Measurements from ENCODE around the gene TMEM131L.

Gene TMEM131L

DNA sequence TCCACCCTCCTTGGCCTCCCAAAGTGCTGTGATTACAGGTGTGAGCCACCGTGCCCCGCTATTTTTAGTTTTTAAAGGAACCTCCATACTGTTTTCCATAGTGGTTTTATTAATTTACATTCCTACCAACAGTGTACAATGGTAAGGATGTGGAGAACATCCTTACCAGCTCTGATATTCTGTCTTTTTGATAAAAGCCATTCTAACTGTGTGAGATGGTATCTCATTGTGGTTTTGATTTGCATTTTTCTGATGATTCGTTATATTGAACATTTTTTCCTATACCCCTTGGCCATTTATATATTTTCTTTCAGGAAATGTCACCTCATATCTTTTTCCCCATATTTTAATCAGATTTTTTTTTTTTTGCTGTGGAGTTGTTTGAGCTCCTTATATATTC lies 203.7 kb downstream of the TMEM131L start:
- DNase-seq: no peak

DNA sequence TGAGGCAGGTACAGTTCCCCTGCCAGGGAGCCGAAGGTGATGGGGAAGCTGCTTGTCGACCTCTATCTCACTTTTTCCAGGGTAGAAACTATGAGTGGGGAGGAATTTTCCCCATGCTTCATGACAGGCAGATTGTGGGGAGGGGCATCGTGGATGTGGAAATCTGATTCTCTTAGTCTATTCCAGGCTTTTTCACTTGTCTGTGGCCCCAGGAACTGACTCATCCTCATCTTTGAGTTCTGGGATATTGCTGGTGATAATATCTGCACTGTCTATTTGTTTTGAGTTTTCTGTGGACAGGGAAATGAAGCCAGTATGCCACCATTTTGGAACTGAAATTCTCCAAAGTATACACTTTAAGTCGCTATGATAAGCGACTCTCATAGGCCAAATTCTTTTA lies 210.3 kb downstream of the TMEM131L start:
- DNase-seq: no peak

DNA sequence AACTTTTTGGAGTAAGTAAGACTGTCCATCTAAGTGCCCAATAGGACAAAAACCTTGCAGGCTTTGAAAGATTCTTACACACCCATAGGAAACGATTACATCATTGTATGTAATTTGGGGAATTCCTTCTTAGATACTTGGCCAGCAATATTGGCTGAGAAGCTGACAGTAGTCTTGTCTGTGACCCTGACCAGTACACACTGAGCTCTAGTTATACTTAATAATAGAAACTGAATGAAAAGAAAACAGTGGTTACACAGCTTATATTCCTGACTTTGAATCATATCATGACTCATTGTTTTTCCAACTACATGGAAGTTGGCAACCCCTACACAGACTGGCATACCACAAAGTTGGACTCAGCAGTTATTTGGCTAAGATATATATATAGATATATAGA lies 210.8 kb downstream of the TMEM131L start:
- no peak for DNase-seq

DNA sequence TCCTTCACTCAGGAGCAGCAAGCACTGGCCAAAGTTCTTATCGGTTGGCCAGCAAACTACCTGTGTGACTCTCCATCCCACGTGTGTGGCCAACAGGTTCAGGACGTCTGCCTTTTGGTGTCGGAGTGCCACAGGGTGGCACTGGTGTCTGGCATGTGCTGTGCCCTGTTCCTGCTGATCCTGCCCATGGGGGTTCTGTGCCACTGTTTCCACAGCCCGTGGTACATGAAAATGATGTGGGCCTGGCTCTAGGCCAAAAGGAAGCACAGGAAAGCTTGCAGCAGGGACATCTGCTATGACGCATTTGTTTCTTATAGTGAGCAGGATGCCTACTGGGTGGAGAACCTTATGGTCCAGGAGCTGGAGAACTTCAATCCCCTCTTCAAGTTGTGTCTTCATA lies 213.3 kb downstream of the TMEM131L start:
- no peak for DNase-seq

DNA sequence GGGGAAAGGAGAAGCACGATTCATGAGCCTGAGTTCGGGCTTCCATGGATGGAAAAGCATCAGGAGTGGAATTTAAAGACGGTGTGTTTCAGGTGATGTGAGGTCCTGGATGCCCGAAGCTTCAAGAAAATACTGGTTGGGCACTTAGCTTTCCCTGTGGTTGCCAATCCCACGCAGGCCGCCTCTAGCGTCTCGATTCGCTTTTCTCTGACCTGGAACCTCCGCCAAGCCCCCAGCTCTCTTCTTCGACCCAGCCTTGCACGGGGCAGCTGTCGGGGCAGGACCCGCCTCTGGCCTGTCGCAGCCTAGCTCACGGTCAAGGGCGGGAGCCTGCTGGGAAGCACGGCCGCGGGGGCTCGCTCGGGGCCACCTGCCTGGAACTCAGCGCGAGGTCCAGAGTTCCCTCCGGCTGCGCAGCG lies 217.6 kb downstream of the TMEM131L start:
- no peak for DNase-seq

DNA sequence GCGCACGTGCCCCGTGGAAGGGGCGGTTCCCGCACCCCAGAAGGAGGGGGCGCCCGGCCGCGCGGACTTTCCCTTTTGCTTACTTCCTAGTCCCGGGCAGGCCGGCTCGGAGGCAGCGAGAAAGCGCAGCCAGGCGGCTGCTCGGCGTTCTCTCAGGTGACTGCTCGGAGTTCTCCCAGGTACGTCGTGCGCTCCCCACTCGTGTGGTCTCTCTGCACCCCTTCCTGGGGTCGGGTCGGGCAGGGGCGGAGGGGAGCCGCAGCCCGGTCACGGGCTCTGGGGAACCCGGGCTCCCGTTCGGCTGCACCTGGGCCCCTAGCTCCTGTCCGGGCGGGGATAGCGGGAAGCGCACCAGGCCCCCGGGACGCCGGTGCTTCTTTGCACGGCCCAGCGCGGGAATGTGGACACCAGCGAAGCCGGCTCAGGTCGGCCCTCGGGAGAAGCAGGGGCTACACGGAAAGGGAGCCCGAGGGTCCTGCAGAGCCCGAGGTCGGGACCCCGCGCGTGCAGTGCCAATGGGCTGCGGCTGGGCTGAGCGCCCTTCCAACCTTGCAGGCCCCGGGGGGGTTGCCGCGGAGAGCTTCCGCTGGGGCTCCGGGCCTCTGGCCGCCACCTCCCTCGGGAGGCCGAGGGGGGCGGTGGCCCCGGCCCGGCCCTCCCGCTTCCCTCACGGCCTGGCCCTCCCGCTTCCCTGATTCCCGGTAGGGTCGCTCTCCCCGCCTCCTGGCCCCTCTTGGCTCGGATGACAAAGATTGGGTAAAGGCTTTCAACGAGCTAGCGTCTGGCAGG lies 218.2 kb downstream of the TMEM131L start, which contains the start of gene TLR2:
Gene TLR2, plus strand, starts transcription at position 99 of the 789 bp plus-strand sequence. CDS start 18,628 bp downstream, outside the sequence.
- peak; percentile 22 to 71 for DNase-seq

DNA sequence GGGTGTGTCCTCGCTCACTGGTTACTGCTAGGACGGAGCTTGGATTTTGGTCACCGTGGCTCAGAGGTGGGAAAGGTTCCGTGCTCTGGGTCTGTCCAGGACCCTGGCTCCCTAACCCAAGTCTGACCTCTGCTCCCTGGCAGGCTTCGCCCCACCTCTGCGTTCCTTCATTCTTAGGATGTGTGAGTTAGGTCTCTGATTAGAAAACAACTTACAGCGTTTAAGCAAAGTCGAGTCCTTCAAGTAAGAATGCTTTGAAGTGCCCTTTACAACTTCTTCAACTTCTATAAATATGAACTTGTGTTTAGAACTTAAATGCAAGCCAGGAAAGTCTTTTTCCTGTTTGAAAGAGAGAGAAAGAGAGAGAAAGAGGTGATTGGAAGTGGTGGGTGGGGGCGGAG lies 218.8 kb downstream of the TMEM131L start:
- no peak for DNase-seq
